GM19193 (cell line): Measurements from ENCODE around the gene PRKCA.

Experiments
- POLR2A ChIP-seq: IDR thresholded peaks from 4 replicates; pipeline ENCODE4 v1.6.1; 2011; ENCODE audit not compliant: insufficient read depth, insufficient read length; ENCODE audit errors: extremely low read depth

PRKCA gene

DNA sequence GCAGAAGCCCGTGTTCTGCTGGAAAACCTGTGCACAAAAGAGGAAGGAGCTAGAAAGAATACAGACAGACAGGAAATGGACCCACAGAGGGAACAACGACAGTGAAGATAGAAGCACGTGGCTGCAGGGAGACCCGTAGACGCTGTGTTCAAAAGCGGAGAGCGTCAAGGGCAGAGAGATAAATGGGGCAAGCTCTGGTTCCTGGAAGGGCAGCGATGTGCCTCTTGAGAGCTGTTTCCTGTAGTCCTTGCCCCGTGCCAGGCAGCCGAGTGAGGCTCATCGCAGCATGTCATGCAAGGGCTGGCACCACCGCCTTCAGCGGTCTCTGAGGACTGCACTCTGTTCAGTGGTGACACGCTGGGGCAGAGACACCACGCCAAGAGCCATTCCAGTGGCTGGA is 488.9 kb downstream of the PRKCA start:
- no peak for TF ChIP-seq POLR2A

DNA sequence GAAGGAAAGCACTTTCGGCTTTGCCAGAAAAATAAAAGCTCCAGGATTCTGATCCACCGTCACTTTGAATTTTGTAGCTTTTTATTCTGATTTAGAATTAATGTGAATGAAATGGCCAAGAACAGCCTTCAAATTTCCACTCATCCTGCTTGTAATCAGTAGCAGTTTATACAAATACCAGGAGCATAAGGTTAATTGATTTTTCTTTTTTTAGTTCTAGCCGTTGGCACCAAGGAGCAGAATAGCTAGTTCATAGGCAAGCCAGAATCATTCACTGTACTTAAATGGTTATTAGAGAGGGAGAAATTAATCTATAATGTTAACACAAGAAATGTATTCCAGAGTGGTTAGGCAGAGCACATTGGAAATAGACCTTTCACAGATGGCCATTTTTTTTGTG is 491.4 kb downstream of the PRKCA start:
- TF ChIP-seq POLR2A: no peak

DNA sequence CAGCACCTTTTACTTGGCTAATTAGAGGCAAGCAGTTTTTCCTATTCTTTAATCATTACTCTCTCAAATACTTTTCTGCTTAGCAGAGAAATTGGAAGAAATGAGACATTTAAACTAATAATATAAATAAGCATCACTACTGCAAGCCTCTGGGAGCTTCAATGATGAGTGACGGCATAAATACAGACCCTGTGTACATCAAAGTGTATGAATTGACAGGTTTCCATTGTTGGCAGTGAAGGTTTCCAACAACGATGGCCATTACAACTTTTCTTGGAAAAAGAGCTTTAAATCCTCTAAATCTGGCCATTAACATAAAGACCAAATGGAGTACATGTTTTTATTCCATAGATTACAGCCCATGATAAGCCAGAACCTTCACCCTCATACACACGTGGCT is 493.1 kb downstream of the PRKCA start:
- no peak for TF ChIP-seq POLR2A

DNA sequence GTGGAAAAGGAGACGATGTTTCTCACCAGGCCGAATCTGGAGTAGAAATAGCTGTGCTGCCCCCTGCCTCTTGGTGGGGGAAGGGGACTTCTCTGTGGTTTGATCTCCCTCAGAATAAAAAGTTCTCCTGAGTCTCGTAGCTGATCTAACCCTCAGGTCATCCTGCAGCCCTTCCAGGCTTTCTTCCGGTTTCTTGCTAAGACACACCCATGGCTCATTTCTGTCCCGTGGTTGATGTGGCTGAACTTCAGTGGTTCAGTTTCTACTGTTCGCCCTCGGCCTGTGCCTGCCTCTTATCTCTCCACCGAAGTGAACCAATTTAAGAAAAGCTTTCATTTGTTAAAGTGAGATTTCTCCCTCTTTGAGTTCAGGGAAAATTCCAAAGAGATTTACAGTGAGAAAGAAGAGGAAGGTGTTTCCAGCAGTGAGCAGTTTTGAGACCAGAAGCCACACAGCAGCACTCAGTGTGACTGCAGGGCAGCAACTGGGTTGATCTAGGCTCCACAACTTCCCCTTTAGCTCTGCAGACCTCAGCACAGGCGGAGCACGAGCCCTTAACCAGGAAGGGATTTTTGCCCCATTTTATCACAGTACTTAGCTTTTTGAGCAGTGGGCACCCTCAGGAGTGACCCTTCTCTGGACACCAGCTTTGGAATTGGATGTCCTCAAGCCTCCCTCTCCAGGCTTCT is 497.6 kb downstream of the PRKCA start:
- no peak for TF ChIP-seq POLR2A

DNA sequence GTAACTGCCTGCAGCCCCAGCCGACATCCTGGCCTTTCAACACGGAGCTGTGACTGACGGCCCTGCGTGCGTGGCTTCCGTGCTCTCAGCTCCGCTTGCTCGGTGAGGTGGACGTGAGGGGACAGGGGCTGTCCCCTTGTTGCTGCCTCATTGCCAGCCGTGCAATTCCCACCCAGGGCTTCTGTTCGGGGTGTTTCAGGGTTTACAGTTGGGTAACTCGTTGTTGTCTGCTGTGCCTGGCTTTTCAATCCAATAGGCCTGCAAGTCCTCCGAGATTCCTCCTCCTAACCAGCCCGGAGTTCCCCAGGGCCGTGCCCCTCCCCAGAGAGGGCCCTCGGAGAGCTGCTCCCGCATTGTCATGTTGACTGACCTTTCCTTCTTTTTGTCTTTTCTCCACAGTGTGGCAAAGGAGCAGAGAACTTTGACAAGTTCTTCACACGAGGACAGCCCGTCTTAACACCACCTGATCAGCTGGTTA is 501.1 kb downstream of the PRKCA start:
- TF ChIP-seq POLR2A: no peak

DNA sequence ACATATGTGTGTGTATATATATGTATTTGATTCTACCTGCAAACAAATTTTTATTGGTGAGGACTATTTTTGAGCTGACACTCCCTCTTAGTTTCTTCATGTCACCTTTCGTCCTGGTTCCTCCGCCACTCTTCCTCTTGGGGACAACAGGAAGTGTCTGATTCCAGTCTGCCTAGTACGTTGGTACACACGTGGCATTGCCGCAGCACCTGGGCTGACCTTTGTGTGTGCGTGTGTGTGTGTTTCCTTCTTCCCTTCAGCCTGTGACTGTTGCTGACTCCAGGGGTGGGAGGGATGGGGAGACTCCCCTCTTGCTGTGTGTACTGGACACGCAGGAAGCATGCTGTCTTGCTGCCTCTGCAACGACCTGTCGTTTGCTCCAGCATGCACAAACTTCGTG is 503.2 kb downstream of the PRKCA start:
- no peak for TF ChIP-seq POLR2A

DNA sequence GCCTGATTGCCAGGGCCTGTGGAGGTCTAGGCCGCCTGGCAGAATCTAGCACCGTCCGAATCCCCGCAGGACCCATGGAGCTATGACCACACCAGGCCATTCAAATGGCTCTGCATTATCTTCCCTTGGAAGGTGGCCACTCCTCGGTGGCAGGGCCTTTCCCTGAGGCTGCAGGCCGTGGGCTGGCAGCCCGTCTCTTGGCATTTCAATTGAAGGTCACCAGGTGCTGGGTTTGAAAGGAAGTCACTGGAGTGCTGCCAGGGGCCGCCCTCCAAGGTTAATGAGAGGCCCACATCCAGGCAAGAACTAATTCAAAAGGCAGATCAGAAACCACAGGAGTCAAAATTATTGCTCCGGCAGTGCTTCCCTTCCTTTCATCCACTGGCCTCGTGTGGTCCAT is 504.8 kb downstream of the PRKCA start:
- no peak for TF ChIP-seq POLR2A

DNA sequence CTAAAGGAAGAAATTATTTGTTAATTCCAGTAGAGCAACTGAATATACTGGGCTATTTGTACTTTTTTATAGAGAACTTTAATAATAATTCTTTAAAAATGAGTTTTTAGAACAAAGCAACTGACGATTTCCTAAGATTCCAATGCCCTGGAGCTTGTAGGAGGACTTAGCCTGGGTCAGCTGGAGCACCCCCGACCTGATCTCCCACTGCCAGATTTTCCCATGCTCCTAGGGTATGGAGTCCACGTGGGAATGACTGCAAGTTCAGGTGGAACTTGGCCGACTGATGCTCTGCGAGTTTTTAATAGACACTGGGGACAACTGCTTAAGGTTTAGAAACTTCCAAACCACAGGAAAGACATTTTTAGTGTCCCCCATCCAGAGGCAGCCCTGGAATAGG is 507.0 kb downstream of the PRKCA start:
- TF ChIP-seq POLR2A: no peak

DNA sequence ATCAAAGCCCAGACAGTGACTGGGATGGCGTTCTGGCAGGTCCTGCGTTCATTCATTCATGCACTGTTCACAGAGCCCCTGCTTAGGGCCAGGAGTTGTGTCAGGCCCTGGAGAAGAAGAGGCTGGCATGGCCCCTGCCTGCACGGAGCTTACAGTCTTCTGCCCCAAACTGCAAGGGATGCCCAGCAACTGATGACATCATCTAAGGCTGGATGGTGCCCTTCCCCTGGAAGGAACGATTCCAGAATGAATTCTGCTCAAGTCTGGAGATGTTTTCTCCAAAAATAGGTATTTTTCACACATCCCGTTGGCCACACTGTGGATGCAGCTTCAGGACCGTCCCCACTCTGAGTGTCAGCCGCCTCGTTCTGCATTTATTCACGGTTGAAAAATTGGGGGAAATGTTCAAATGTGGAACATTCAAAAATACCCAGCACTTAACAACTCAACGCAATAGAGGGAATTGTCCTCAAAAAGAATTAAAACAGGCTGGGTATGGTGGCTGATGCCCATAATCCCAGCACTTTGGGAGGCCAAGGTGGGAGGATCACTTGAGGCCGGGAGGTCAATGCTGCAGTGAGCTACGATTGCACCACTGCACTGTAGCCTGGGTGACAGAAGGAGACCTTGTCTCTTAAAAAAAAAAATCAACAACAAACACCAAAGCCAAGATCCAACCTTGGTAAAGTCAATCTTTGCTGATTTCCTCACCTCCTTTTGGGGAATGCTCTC is 508.7 kb downstream of the PRKCA start:
- TF ChIP-seq POLR2A: no peak

DNA sequence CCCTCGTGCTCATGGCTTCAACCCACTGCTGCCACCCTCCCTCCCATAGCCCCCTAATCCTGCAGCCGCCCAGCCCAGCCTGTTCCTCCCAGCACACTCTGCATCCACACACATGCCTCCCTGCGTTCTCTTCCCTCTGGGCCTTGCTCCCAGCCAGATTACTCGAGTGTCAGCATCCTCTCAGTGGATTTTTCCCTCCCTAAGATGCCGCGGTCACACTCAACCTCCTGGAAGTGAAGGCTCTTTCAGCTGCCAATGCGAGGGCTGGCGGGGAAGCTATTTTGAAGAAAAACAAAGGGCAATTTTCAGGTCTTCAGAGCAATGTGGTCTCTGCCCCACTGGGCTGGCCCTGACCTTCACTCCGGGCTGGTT is 509.3 kb downstream of the PRKCA start:
- TF ChIP-seq POLR2A: no peak

DNA sequence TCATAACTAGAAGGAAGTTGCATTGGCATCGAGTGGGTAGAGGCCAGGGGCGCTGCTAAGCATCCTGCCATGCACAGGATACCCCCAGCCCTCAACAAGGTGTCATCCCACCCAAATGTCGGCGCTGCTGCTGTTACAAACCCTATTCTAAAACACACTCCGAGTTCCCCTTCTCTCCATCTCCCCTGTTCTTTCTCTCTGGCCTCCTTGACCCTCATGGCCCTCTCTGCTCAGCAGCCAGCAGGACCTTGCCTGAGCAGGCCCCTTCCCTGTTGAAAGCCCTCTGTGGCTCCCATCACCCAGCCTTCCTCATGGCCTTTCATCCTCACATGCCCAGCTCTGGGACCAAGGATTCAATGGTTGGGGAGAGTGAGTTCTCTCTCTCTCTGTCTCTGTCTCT is 510.2 kb downstream of the PRKCA start:
- no peak for TF ChIP-seq POLR2A

DNA sequence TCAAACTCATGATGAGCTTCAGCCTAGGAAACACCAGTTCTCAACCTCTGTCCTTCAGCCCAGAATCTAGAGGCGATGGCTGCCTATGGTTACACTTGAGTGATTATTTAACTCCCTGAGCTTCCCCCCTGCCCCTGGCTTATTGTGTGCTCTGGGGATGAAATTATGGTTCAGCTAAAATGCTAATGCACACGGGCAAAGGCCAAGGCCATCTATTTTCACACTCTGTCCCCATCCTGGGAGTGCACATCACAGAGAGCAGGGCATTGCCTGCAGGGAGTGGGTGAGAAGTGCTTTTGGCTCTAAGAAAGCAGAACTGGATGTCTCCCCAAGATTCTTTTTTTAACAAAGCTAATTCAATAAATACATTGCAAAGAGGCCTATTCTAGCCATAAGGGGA is 510.9 kb downstream of the PRKCA start:
- no peak for TF ChIP-seq POLR2A

DNA sequence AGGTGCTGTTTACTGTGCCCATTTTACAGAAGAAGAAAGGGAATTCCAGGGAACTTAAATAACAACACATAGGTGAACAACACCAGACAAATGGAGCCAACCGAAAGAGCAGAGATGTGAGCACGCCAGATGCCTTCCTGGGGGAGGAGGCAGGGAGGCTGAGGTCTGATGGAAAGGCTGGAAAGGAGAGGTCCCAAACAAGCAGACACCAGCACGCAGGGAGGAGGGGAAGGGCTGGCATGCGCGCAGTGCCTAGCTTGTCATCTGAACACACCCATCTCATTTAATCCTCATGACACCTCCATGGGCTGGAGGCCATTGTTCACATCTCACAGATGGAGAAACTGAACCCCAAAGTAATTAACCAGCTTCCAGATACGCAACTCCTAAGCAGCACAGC is 511.6 kb downstream of the PRKCA start:
- no peak for TF ChIP-seq POLR2A

DNA sequence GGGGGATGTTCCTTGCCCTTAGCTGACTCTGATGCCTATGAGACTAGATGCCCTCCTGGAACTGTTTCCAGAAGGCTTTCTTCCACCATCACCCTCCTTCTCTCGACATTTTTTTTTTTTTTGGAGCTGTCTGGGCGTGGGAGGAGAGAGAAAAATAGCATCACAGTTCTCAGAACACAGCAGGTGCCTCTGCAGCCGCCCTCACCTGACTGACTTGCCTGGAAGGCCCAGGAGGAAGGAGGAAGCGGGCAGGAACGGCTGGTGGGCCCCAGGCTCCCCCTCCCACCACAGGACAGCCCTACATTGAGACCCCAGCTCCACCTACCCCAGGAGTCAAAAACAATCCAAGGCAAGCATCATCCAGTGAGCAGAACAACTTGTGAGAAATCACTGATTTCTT is 512.2 kb downstream of the PRKCA start:
- no peak for TF ChIP-seq POLR2A

DNA sequence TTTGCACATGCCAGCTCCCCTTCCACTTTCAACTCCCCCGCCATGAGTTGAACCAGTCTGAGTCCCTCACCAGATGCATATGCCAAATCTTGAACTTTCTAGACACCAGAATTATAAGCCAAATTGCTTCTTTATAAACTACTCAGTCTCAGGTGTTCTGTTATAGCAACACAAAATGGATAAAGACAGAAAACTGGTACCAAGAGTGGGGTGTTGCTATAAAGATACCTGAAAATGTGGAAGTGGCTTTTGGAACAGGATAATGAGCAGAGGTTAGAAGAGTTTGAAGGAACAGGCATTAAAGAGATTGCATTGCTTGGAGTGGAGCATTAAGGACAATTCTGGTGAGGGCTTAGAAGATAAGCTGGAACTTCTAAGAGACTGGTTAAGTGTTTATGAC is 515.3 kb downstream of the PRKCA start:
- TF ChIP-seq POLR2A: no peak

DNA sequence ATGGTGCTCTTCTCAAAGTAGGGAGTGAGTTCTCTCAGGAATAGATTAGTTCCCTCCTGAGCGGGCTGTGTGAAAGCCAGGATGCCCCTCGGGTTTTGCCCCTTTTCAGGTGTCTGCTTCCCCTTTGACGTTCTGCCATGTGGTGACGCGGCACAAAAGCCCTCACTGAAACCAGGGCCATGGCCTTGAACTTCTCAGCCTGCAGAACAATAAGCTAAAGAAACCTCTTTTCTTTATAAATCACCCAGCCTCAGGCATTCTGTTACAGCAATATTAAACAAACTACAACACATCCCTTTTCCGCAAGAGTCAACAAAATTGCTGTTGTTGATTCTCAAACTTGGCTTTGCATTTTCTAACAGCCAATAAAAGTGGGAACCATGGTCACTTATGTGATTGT is 517.1 kb downstream of the PRKCA start:
- TF ChIP-seq POLR2A: no peak
